HG02840 (cell line): ENCODE measurements around the gene PIP5KL1.

Source experiments
- ATAC-seq: cut with Tn5 transposase; IDR thresholded peaks from one replicate; pipeline ENCODE4 v1.9.1; 2021; ENCODE audit warnings: mild to moderate bottlenecking, moderate library complexity, moderate number of reproducible peaks; ENCODE audit not compliant: unreplicated experiment, low FRiP score

PIP5KL1 gene

DNA sequence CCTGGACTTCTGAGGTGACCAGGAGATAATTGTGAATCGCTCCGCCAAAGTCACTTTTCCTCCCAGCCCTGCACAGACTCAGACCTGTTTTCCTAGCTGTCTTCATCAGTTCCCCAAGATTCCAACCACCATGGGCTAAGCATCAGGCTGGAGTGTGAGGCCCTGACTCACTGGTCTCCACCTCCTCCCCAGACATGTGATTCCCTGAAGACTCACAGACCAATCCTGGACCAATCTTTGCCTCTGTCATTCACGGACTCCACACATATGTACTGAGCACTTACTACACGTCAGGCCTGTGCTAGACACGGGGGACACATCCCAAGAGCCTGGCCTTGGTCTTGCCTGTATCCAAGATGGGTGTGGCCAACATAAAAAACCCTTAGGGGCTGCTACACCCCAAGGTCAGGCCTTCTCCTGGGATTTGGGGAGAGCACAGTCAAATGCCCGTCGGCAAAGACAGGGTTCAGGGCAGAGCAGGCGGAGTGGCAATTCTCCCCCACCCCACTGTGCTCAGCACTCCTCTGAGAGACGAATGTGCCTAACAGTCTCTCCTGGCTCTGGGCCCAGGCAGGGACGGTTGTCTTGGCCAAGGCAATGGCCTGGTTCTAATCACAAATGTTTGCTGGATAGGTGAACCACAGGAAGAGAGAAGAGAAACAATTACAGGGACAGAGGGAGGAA is 38.3 kb upstream of the PIP5KL1 start:
- ATAC-seq: no peak

DNA sequence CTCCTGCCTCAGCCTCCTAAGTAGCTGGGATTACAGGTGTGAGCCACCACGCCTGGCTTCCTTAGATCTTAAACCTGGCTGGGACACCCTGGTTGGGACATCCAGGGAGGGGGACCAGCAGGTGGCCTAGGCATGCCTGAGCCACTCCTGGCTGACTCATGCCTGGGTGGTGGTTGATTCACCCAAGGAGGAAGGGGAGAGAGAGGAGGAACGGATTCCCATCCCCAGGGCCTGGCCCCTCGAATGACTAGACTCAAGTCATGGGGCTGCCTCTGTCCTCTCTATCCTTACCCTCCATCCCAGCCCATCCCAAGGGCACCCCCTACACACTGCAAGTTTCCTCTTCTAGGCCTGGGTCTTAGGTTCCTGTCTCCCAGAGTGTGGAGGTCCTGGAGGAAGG is 37.5 kb upstream of the PIP5KL1 start:
- no peak for ATAC-seq

DNA sequence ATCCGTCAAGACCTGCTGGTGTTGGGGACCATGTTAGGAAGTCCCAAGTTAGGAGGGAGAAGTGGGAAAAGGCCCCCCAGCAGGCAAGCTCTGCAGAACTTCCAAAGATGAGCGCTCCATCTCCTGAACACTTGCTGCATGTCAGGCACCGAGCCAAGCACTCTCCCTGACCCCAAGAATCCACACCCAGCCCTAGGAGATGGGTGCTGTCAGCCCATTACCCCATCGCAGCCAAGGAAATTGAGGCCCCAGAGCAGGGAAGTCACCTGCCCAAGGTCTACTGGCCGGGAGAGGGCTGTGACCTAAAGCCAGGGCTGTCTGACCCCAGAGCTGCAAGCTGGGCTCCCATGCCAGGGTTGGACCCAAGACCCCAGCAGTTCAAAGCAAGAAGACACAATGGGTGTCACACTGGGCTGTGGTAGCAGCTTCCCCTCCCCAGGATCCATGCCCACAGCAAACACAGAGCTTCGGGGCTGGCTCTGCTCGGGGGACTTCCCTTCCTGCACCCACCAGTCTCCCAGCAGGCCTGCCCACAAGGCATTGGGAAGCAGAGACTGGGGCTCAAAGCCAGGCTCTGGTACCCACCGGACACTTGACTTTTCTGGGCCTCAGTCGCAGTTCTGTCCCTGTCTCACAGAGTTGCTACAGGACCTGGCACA is 36.7 kb upstream of the PIP5KL1 start:
- no peak for ATAC-seq

DNA sequence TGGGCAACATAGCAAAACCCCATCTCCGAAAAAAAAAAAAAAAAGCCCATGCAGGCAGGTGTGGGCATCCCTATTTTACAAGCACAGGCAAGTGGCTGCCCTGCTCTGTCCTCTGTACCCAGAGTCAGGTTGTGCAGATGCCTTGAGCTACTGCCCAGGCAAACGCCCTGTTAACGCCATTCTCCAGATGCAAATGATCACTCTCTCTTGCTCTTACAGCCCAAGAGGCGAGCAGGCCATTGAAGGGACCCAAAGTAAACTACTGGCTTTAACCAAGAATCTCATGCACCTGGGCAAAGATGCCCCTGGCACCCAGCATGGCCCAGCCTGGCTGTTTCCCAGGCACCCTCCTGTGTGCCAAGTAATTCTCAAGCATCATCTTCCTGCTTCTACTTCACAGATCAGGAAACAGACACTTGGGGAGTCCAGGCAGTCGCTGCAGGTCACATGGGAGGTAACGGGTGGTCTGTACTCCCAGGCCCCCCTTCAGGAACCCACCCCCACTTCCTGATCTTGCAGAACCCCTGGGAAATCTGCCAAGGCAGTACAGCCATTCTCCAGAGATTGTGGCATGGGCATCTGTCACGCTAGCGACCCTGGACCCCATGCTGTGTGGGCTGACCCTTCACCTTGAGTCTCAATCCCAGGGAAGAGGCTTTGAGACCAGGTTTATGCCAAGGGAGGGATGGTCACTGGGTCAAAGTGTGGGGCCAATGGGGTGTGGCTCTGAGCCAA is 36.0 kb upstream of the PIP5KL1 start:
- ATAC-seq: no peak

DNA sequence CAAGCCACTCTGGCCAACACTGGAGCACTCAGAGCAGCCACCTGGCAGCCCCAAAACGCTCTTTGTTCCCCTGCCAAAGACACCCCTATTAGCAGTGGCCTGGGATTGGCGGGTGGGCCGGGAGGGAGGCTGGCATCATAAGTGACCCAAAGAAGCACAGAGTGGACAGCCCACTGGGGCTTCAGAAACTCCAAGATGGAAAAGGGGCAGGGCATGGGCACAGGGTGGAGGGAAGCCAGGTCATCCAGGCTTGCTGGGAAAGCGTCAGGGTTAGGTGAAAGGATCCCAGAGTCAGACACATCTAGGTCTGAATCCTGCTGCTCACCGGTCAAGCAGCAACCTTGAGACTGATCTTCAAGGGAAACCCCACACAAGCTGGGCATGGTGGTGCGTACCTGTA is 35.4 kb upstream of the PIP5KL1 start:
- ATAC-seq: no peak

DNA sequence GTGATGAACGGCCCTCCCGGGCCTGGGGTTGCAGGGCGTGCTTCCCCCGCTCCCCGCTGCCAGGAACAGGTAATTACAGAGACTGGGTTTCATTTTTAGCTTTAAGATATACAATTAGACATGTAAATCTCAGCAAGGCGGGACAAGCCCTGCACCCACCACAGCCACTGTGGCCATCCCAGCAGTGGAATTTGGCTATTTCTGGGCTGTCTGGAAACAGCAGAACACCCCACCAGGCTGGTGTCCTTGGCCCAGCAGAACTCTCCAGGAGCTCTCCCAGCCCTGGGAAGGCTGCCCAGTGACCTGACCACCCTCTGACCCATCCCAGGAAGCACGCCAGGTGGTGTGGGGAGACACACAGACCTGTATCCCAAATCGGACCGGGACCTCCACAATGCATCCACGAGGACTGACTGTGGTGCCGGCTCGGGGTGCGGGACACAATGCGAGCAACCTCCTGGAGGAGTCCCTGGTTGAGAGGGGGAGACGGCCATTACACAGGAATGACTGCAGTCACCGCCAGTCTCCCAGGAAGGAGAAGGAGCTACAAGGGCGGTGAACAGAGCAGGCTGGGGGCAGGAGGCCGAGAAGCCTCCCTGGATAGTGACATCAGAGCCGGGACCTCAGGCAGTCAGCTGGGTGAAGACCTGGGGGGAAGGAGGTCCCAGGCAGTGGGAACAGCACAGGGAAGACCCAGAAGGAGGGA is 32.9 kb upstream of the PIP5KL1 start:
- ATAC-seq: no peak

DNA sequence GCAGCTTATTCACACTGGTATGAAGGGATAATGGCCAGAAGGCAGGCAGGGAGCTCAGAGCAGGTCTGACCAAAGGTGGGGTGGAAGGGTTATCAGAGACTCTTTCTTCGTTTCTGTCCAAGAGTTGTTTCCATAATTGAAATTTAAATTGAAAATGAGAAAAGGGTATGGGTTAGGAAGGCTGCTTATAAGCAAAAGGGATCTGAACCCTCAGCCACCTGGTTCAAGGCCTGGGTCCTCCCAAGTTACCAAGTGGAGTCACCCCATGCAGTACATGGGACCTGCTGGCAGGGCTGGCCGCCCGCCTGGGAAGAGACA is 32.4 kb upstream of the PIP5KL1 start:
- ATAC-seq: no peak

DNA sequence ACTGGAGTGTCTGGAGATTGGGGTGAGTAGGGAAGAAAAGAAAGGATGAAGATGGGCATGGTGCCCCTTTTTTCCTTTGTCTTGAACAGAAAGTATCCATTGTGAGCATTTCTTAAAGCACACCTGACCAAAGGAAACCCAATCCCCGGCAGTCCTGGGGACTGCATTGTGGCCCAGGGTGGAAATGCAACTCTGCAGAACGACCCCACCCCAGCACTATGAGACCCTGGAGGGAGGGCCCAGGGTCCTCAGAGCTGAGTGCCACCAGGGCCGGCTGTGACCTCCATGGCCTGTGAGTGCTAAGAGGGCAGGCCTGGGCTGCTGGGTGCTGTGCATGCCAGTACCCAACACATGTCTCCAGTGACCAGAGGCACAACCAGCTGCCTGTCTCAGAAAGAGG is 31.7 kb upstream of the PIP5KL1 start:
- ATAC-seq: no peak

DNA sequence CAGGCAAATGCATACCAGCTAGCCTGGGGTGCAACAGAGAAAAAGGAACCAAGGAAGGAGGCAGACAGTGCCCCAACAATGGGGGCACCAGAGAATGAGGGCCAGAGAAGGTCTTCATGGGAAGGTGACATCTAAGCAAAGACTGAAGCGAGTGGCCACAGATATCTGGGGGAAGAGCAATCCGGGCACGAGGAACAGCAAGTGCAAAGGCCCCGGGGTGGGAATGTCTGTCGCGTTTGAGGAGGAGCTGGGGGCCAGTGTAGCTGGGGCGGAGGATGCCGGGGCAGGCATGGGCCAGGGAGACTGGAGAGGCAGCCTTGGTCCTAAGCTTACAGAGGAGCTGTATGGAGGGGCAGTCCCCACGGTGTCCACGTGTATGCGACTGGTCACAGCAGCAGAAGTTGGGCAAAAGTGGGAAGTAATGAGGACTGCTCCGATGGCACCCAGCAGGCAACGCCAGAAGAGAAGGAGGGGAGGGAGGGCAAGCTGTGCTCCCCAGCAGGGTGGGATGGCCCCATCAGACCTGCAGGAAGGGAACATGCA is 31.1 kb upstream of the PIP5KL1 start:
- ATAC-seq: no peak

DNA sequence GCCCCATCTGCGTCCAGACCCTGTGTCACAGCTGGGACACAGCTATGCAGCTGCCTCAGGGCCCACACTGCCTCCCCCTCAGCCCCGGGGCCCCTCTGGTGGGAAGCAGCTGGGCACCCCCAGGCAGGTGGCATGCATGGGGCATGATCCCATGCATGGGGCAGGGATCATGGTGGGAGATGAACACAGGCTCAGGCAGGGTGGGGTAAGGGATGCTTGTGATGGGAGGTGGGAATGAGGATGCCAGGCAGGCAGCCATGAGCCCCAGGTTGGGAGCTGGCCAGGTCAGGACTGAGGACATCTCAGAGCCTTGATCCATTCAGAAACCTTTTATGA is 30.5 kb upstream of the PIP5KL1 start:
- no peak for ATAC-seq

DNA sequence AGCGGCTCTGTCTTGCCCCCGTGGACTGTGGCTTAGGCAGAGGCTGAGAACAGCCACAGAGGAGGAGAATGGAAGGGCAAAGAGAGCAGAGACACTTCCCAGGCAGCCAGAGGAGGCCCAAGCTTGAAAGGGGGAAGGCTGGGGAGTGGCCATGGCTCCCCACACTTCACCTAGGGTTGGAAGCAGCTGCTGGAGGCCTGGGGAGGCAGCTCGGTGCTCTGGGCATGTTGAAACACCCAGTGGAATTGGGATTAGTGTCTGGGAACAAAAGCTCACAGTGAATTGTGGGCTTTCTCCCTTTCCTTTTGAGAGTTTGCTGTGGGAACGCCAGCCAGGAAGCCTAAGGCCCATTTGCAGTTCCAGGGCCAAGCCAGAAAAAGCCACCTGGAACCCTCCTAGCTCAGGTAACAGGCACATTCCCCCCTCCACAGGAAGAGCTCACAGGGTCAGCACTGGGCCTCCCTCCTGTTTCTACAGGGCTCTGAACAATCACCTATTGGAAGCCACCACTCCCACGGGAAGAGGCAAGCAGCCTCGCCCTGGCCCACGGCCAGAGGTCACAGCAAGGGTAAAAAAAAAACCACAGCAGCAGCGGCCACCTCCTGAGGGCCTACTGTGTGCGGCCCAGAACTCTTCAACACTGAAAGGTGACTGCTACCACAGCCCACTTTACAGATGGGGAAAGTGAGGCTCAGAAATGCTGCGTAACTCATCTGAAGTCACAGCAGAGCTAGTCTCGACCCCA is 30.0 kb upstream of the PIP5KL1 start:
- ATAC-seq: no peak

DNA sequence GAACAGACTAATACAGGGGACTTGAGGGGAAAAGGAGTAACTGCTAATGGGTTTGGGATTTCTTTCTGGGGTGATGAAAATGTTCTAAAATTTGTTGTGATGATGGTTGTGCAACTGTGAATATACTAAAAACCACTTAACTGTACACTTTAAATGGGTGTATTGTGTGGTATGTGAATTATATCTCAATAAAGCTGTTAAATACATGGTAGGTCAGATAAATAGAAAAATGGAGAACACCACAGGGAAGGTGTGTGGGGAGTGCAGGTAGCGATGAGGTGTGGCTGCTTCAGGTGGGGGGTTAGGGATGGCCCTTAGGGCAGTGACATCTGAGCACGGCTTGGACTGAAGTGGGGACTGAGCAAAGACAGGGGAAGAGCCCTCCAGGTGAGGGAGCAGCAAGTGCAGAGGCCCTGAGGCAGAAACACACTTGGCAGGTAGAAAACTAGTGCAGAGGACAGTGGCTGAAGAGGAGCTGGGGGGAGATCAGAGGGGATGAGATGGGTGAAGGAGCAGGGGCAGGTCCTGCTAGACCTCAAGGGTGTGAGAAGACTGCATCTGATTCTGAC is 29.3 kb upstream of the PIP5KL1 start:
- ATAC-seq: no peak

DNA sequence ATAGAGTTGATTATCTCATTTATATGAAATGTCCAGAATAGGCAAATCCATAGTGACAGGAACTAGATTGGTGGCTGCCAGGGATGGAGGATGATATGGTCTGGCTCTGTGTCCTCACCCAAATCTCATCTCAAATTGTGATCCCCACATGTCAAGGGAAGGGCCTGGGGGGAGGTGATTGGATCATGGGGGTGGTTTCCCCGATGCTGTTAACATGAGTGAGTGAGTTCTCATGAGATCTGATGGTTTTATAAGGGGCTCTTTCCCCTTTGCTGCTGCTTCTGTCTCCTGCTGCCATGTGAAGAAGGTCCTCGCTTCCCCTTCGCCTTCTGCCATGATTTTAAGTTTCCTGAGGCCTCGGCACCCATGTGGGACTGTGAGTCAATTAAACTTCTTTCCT is 28.8 kb upstream of the PIP5KL1 start:
- no peak for ATAC-seq

DNA sequence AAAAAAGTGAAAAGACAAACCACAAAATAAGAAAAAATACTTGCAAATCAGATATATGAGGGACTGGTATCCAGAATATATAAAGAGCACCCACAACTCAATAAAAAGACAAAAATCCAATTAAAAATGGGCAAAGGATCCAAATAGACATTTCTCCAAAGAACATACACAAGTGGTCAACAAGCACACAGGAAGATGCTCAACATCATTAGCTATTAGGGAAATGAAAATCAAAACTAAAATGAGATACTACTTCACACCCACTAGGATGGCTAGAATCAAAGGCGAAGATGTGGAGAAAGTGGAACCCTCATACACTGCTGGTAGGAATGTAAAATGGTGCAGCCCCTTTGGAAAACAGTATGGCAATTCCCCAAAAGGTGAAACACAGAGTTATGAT is 28.2 kb upstream of the PIP5KL1 start:
- no peak for ATAC-seq

DNA sequence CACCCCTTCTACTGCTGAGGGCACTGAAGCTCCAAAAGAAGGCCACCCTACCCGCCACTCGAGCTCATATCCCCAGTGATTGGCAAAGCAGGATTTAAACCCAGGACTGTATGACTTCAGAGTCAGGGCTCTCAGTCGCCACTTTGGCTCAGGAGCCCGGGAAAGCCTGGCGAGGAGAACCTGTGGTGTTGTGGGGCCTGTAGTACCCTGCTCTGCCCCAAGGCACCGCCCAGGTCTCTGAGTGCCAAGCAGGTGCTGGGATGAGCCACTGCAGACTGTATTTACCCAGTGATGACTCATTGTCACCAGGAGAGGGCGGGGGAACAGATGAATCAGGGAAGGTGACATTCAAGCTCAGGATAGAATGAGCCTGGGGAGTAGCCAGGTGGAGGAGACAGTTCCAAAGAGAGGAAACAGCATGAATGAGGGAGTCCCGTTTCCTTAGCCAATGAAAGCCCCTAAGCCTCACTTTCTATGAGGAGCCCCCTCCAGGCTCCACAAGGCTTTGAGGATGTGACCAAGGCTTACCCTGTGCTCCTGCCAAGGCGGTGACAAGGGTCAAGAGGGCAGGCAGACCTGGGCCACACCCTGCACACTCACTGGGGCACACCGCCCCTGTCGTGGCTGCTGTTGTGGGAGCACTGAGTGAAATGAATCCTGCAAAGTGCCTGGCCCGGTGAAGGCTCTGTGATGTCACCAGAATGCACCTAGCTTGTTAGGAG is 24.9 kb upstream of the PIP5KL1 start:
- no peak for ATAC-seq

DNA sequence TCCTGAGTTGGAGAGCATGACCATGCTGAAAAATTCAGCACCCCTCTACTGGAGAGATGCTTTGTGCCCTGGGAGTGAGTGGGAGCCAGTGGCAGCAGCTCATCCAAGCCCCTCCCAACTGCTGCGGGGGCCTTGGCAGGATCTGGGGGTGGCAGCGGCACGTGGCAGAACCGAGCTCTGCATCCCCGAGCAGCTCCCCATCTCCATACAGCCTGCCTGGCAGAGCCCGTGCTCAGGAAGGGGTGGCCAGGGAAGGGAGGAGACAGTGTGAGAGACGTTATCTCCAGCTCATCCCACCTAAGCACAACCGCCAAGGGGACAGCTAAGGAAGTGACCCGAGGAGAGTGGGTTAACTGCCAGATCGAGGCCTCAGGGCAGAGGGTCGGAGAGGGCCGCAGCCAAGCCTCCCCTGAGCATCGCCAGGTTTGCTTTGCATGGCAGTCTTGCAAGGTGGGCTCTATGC is 24.3 kb upstream of the PIP5KL1 start:
- no peak for ATAC-seq

DNA sequence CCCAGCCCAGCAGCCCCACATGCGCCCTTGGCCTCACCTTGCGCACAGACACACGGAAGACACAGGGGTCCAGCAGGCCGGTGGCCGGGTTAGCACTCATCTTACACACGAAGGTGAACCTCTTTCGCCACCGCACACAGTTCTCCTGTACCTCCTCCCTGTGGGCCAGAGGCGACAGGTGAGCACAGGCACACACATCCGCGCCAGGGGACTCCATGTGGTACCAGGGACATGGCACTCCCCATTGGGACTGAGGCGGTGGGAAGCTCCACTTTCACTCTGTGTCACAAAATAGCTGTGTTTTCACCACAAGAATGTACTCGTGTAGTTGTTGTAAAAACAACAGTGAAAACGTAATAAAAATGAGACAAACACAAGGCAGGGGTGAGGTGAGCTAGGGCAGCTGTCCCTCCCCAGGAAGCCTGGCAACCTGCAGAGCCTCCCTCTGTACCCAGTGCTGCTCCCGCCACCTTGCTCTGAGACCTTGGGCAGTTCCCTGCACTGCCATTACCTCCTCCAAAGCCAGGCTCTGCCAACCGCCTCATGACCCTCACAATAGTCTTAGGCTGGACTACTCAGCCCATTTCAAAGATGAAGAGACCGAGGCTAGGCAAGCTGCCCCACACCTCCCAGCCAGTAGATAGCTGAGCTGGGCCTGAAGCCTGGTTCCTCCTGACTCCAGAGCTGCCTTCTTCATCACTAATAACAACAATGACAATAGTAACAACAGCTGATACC is 23.4 kb upstream of the PIP5KL1 start:
- no peak for ATAC-seq

DNA sequence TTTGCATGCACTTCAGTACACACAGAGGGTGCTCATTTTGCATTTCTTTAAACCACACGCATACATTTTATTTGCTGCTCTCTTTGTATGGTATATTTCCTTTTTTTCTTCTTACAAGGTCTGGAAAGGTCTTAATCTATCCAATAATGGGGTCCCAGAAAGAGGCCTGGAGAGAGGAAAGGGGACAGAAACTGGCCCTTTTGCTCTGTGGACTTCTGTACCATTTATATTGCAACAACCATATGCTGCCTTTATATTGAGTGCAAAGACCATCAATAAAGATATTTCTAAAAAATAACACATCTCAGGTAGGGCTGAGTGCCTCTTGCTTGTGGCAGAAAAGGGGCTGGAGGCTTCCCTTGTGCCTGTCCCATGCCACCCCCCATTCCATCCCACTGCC is 22.6 kb upstream of the PIP5KL1 start:
- no peak for ATAC-seq
